Stimulated activated CD4-positive, alpha-beta T cell treated with anti-CD3 and anti-CD28 coated beads, Interleukin-1b, Interleukin-23, amount 100 ng/mL, for 4 hours (primary cell): ENCODE measurements around the gene PITPNM1.
"Not testable (repeated sequence)": the region's sequence is repeated elsewhere in the genome, so short reads cannot be mapped to it uniquely, and the experiment has no call there.

Experiments used
- DNase-seq, 2 donors: peaks; one replicate each; pipeline ENCODE4 v3.0.0-alpha.2; 2020; ENCODE audit warnings: low read depth in 2 of 2

PITPNM1 gene

GRCh38 chr11:67466367-67466766 is 38.8 kb downstream of the PITPNM1 start:
- DNase-seq: no peak

- DNase-seq: not testable (repeated sequence)
These were observed 39.6 kb downstream of the PITPNM1 start for GRCh38 chr11:67465530-67465929.

DNA sequence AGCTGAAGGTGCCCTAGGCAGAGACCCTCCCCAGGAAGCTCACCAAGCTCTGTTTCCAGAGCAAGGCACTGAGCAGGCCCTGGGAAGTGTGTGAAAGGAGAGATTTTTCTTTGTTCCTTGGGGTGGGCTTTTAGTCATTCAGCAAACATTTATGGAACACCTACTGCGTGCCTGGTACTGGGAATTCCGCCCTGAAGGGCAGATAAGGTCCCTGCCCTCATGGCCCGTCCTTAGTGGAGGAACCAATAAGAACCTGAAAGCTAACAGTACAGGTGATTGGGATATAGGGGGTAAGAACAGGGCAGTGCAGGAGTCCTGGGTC is 40.0 kb downstream of the PITPNM1 start:
- no peak for DNase-seq

GRCh38 chr11:67464411-67465188 is 40.6 kb downstream of the PITPNM1 start:
- DNase-seq: peak; percentile 89

- DNase-seq: no peak
These were observed 41.3 kb downstream of the PITPNM1 start for GRCh38 chr11:67463680-67464410.

GRCh38 chr11:67463186-67463585 is 42.0 kb downstream of the PITPNM1 start:
- DNase-seq: no peak

DNA sequence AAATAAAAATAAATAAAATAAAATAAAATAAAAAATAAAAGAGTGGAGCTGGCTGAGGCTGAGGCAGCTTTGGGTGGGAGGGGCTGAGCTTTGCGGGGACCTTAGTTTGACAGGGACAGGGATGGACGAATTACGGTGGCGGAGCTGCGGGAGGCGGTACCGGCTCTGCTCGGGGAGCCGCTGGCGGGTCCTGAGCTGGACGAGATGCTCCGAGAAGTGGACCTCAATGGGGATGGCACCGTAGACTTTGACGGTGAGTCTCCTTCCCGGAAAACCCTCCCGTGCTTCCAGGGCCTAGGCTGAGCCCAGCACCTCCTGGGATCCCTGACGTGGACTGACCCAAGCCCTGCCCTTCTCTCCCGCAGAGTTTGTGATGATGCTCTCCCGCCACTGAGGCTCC is 46.9 kb downstream of the PITPNM1 start:
- no peak for DNase-seq

DNA sequence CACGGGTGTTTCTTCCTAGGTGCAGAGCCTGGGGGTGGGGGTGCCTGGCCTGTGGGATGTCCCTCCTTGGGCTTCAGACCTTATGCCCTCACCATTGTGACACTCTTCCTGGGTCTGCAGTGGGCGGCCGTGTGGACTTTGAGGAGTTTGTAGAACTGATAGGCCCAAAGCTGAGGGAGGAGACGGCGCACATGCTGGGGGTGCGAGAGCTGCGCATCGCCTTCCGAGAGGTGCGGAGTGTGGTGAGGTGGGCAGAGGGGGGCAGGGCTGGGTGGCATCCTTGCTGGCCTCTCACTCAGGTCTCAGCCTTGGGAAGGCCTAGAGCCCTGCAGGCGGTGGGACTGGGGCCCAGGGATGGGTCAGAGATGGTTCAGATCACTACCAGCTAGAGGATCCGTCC is 47.7 kb downstream of the PITPNM1 start:
- no peak for DNase-seq

DNA sequence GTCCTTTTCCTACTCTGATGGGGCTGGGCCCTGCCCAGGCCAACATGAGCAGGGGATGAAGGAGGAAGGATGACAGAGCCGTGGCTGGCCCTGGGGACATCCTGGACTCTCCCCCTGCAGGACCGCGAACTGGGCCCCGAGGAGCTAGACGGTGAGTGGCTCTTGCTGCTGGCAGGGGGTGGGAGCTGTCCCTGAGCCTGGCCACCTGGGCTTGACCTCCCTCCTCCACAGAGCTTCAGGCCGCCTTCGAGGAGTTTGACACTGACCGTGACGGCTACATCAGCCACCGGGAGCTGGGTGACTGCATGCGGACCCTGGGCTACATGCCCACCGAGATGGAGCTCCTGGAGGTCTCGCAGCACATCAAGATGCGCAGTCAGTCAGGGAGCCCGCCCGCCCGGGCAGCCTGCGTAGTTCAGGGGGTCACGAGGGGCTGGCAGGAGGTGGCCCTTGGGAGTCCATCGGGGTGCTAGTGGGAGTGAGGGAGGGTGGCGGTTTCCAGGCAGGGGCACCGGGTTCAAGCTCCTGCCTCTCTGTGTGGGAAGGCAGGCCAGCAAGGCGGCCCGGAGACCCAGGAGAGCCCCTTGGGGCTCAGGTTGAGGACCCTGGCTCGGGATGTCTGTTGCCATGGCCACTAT is 49.0 kb downstream of the PITPNM1 start:
- no peak for DNase-seq

DNA sequence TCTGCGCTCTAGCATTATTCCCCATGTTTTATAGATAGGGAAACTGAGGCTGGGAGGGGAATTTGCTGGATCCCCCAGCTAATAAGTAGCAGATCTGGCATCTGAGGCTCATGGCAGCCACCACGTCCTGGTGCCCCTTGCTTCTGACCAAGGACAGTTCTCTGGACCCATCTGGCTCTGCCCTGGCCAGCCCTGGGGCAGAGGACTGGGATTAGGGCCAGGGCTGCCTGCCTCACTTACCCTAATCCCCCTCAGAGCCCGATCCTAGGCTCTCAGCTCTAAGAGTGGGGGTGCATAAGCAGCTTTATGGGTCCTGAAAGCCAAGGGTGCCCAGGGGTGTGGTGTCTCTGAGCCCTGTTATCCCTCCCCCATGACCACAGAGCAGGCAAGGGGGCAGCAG is 50.1 kb downstream of the PITPNM1 start, which contains the start of gene CABP4:
Gene CABP4 (plus strand): TSS at position 301 of the 400 bp plus-strand sequence. CDS start 70 bp downstream, at position 371.
- DNase-seq: no peak

- no peak for DNase-seq
These were observed 51.1 kb downstream of the PITPNM1 start for GRCh38 chr11:67453816-67454732.

DNA sequence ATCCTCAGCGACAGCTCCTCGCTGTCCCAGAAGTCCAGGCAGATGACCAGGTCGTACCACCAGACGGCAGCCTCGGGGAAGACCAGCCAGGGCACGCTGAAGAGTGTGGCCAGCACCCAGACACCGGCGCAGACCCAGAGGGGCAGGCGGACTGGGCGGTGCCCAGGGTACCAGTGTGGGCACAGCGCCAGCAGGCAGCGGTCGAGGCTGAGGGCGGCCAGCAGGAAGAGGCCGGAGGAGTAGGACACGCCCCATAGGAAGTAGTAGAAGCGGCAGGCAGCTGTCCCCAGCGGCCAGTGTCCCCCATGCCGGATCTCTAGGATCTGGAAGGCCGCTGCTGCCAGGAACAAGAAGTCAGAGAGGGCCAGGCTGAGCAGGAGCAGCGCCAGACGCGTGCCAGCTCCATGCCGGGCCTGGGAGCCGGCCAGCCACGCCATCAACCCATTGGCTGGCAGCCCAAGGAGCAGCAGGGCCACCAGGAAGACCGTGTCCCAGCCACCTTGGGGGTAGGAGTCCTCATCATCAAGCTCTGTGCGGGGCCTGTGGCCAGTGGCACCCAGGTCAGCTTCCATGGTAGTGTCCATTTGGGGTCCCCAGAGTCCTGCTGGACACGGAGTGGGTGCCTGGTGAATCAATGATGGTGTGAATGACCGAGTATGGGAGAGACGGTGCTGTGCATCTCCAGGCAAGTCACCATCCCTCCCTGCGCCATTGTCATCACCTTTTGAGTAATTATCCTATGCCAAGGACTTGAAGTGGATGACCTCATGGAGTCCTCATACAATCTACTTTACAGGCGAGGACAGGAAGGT is 52.8 kb downstream of the PITPNM1 start, which contains the start of gene GPR152:
Gene GPR152 (minus strand): TSS at position 589 of the 812 bp plus-strand sequence. CDS start 5 bp downstream, at position 584.
- no peak for DNase-seq

GRCh38 chr11:67451658-67451976 is 53.5 kb downstream of the PITPNM1 start:
- no peak for DNase-seq

DNA sequence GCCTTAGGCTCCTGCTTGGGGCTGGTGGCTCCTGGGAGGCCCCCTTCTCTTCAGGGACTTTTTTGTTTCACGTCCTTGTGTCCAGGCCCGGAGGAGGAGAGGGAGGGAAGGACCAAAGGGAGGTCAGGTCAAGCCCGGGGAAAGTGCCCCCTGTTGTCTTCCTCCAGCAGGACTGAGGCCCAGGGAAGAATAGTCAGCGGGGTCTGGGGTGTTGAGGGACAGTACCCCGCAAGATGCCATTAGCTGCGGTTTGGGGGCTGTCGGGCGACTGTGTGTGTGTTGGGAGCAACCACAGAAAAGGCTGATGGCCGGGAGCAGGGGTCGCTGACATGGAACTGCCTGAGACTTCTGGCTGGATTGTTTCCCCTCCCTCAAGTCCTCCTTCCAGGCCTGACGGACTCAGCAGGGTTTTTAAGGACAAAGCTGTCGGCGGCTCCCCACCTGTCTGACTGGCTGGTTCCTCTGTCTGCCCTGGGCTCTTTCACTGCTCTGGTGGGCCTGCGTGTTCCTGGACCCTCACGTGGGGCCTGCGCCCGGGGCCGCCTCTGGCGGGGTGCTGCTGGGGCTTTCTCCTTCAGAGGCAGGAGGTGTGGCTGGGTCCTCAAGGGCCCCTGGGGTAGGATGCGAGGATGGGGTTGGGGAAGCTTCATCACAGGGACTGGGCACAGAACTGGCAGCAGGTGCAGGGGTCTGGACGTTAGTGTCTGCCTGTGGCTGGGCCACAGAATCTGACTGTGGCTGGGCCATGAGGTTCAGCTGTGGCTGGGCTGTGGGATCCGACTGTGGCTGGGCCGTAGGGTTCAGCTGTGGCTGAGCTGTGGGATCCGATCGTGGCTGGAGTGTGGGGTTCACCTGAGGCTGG is 54.1 kb downstream of the PITPNM1 start:
- no peak for DNase-seq

GRCh38 chr11:67449116-67449844 is 55.9 kb downstream of the PITPNM1 start:
- DNase-seq: no peak

DNA sequence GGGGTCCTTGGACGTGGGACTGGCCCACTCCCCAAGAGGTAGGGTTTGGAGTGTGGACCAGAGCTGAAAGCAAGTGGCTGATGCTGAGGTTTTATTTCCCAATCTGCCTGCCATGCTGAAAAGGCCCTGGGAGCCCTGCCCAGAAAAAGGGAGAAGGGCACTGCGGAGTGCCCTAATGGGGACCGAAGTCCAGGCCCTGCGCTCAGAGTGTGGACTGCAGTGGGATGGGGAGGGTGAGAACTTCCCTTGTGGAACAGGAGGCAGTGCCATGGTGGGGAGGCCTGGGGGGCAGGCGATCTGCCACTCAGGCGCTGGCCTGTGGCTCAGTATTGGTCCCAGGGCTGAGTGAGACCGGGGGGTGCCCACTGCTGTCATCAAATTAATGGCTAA is 56.9 kb downstream of the PITPNM1 start:
- DNase-seq: no peak

- no peak for DNase-seq
These were observed 59.6 kb downstream of the PITPNM1 start for GRCh38 chr11:67445515-67445914.

DNA sequence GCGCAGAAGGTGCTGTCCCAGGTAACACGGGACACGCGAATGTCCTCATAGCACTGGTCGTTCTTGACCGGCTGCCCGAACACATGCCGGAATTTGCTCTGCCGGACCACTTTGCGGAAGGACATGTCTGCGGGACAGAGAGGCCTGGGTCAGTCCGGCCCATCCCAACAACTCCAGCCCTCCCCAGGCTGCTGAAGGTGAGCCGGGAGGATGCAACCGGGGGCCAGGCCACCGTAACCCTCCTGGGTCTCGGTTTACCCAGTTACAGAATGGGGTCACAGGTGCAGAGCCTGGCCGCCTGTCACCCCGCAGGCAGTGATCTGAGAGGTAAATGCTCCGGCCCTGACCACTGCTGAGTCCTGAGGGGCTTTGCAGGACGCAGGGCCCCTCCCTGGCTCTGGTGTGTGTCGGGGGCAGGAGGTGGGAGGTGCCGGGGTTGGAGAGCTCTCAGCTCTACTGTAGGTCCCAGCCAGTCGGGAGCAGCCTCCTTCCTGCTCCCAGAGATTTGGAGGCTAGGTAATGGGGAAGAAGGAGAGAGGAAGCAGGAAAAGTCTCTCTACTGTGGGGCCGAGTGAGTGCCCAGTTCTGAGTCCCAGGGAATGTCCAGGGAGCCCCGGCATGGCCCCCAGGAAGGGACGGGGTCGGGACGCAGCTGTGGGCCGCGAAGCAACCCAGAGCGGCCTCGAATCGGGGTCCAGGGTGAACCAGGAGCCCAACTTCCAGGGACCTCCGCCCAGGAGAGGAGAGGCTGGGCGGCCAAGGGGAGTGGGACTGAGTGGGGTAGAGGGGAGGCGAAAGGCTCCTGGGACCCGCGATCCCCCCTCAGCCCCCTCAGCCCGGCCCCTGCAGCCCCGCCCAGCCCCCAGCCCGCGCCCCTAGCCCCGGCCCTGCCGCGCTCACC is 62.4 kb downstream of the PITPNM1 start:
- no peak for DNase-seq
